GM23248 (cell line): Measurements from ENCODE around the gene WHRN. TPM values are rescaled to one million over a fixed set of nuclear protein-coding genes. Genes with fewer than 3 reads are reported as not detected.

Experiments
- DNase-seq: peaks from one replicate; pipeline ENCODE4 v3.0.0-alpha.2; 2015
- H2AFZ ChIP-seq: fragments of 200-600 bp; sonication (generic); 2 replicates; pipeline ENCODE4 v1.6.1; 2016; ENCODE audit warnings: antibody characterized with exemption
- H3F3A ChIP-seq: fragments of 200-600 bp; sonication (generic); 2 replicates; pipeline ENCODE4 v1.6.1; 2016; ENCODE audit warnings: mild to moderate bottlenecking, antibody characterized with exemption, mixed run types; ENCODE audit not compliant: insufficient read depth
- H3K27ac ChIP-seq: fragments of 200-600 bp; sonication (generic); 2 replicates; pipeline ENCODE4 v1.5.1; 2016; ENCODE audit warnings: mild to moderate bottlenecking
- H3K27me3 ChIP-seq: fragments of 200-600 bp; sonication (generic); replicated peaks from 2 replicates; pipeline ENCODE4 v1.6.1; 2016; ENCODE audit warnings: mild to moderate bottlenecking; ENCODE audit not compliant: insufficient read depth
- H3K36me3 ChIP-seq: fragments of 200-600 bp; sonication (generic); 2 replicates; pipeline ENCODE4 v1.6.1; 2016; ENCODE audit warnings: low read depth, mild to moderate bottlenecking
- H3K4me1 ChIP-seq: fragments of 200-600 bp; sonication (generic); 2 replicates; pipeline ENCODE4 v1.6.1; 2016; ENCODE audit warnings: mild to moderate bottlenecking; ENCODE audit not compliant: insufficient read depth
- H3K4me2 ChIP-seq: fragments of 200-600 bp; sonication (generic); one replicate; pipeline ENCODE4 v1.6.1; 2016; ENCODE audit warnings: mild to moderate bottlenecking; ENCODE audit not compliant: unreplicated experiment
- H3K4me3 ChIP-seq: fragments of 200-600 bp; sonication (generic); 2 replicates; pipeline ENCODE4 v1.5.1; 2016; ENCODE audit warnings: mild to moderate bottlenecking
- H3K79me2 ChIP-seq: fragments of 200-600 bp; sonication (generic); 2 replicates; pipeline ENCODE4 v1.6.1; 2016; ENCODE audit warnings: mild to moderate bottlenecking; ENCODE audit not compliant: insufficient read depth
- H3K9ac ChIP-seq: fragments of 200-600 bp; sonication (generic); 2 replicates; pipeline ENCODE4 v1.6.1; 2016; ENCODE audit warnings: mild to moderate bottlenecking
- H3K9me2 ChIP-seq: fragments of 200-600 bp; sonication (generic); 2 replicates; pipeline ENCODE4 v1.6.1; 2016; ENCODE audit warnings: mixed run types, mild to moderate bottlenecking, moderate library complexity; ENCODE audit not compliant: insufficient read depth
- H3K9me3 ChIP-seq: fragments of 200-600 bp; sonication (generic); one replicate; pipeline ENCODE4 v1.6.1; 2017; ENCODE audit warnings: low read depth
- H4K20me1 ChIP-seq: fragments of 200-600 bp; sonication (generic); 2 replicates; pipeline ENCODE4 v1.6.0; 2016; ENCODE audit not compliant: insufficient read depth
- EZH2 ChIP-seq: fragments of 200-600 bp; sonication (generic); IDR thresholded peaks from 2 replicates; pipeline ENCODE4 v1.6.1; 2018; ENCODE audit warnings: antibody characterized with exemption, mild to moderate bottlenecking; ENCODE audit not compliant: insufficient read depth, poor library complexity, severe bottlenecking
- EZH2phosphoT487 ChIP-seq: fragments of 200-600 bp; sonication (generic); IDR thresholded peaks from 2 replicates; pipeline ENCODE4 v1.6.1; 2018; ENCODE audit warnings: antibody characterized with exemption, moderate library complexity, mild to moderate bottlenecking, low read depth; ENCODE audit not compliant: insufficient read depth
- WGBS, 2 experiments: methylation state at CpG; one replicate each; pipeline ENCODE4 v1.1.6; 2015 to 2017; ENCODE audit warnings: low lambda C conversion rate in 2 of 2, low coverage in 1 of 2; ENCODE audit errors: missing lambda C conversion rate in 2 of 2; 5-methylcytosine and 5-hydroxymethylcytosine counted together
- in situ Hi-C: fragments of 300-500 bp; cut with MboI; formaldehyde crosslinking; loops from 2 replicates; pipeline ENCODE4 v1.15.0; 2020
- polyA plus RNA-seq: library from polyadenylated mRNA; unstranded; fragments of >200 nt; fragmentation: Nextera tagmentation; extraction: Ambion mirVana; gene quantifications from 2 replicates; pipeline ENCODE4 v1.2.1, GENCODE V29; 2016
- total RNA-seq: library from RNA; depleted of rRNA; stranded (reverse); fragments of >200 nt; shearing (Covaris generic); gene quantifications from 2 replicates; pipeline ENCODE4 v1.2.3, GENCODE V29; 2014

WHRN gene
- total and polyA plus RNA-seq, 2 experiments from 2014 or later, result 0.76 to 1.5 TPM

- peaks cover 10% of the 10 kb centered on the region; the same call in 1 of the 2 replicates for H3K4me1 ChIP-seq
- H3K27ac ChIP-seq, result no peak overlapping the region
- TF ChIP-seq EZH2phosphoT487 (no peak), EZH2 (no peak)
- H3K4me2 ChIP-seq, result no peak overlapping the region
- H3K9me3 ChIP-seq, result no peaks in the 10 kb centered on the region
- no peak for DNase-seq
- in situ Hi-C loops, result no loop called here
- no peaks in the 10 kb centered on the region for H3K27me3 ChIP-seq
- H3K9ac ChIP-seq, result no peak overlapping the region
- 0 out of 2 replicates have a peak, but pooled peaks cover 4% of the 10 kb centered on the region for H3F3A ChIP-seq
- no peak overlapping the region for H2AFZ ChIP-seq
- no peak overlapping the region for H3K4me3 ChIP-seq
- WGBS, 2 experiments, result 52 to 54% methylated on average over 7 of the region's 7 CpGs
- H4K20me1 ChIP-seq, result no peaks in the 10 kb centered on the region
- H3K36me3 ChIP-seq, result no peaks in the 10 kb centered on the region
- no peaks in the 10 kb centered on the region for H3K9me2 ChIP-seq
- no peaks in the 10 kb centered on the region for H3K79me2 ChIP-seq
Measured at GRCh38 chr9:114394523-114395333, 110.5 kb downstream of the WHRN start.

GRCh38 chr9:114392749-114393112 lies 112.5 kb downstream of the WHRN start:
- Histone ChIP-seq H3K79me2 (no peaks in the 10 kb centered on the region), H4K20me1 (no peaks in the 10 kb centered on the region), H3K9me3 (no peaks in the 10 kb centered on the region), H3K27ac (no peak overlapping the region), H3F3A (0 out of 2 replicates have a peak, but pooled peaks cover 4% of the 10 kb centered on the region), H3K9me2 (no peaks in the 10 kb centered on the region), H2AFZ (no peak overlapping the region), H3K36me3 (no peaks in the 10 kb centered on the region), H3K4me1 (peaks cover 10% of the 10 kb centered on the region; the same call in 1 of the 2 replicates), H3K9ac (no peak overlapping the region), H3K4me3 (no peak overlapping the region), H3K4me2 (no peak overlapping the region), H3K27me3 (no peaks in the 10 kb centered on the region)
- no peak for TF ChIP-seq EZH2
- WGBS, 2 experiments, result 45 to 48% methylated on average over 3 of the region's 3 CpGs
- DNase-seq, result no peak
- in situ Hi-C loops, result no loop called here

GRCh38 chr9:114390952-114391351 lies 114.3 kb downstream of the WHRN start:
- Histone ChIP-seq H3K79me2 (peaks cover 14% of the 10 kb centered on the region), H3K4me2 (no peak overlapping the region), H3K27ac (no peak overlapping the region), H4K20me1 (no peaks in the 10 kb centered on the region), H3F3A (no peaks in the 10 kb centered on the region), H3K9me3 (no peaks in the 10 kb centered on the region), H3K4me1 (peaks cover 3% of the 10 kb centered on the region; the same call in 1 of the 2 replicates), H3K4me3 (no peak overlapping the region), H3K9me2 (no peaks in the 10 kb centered on the region), H2AFZ (no peak overlapping the region), H3K9ac (no peak overlapping the region), H3K27me3 (no peaks in the 10 kb centered on the region), H3K36me3 (no peaks in the 10 kb centered on the region)
- 67 to 80% methylated on average over 2 of the region's 2 CpGs for WGBS, 2 experiments
- TF ChIP-seq EZH2phosphoT487, result no peak
- no peak for TF ChIP-seq EZH2
- in situ Hi-C loops, result no loop called here
- DNase-seq, result peak; percentile 25

- Histone ChIP-seq H3K27me3 (no peaks in the 10 kb centered on the region), H3K4me1 (peaks cover 13% of the 10 kb centered on the region), H3K27ac (no peak overlapping the region), H3K9me3 (no peaks in the 10 kb centered on the region), H3K79me2 (peaks cover 23% of the 10 kb centered on the region), H3K9ac (no peak overlapping the region), H3K9me2 (no peaks in the 10 kb centered on the region), H4K20me1 (no peaks in the 10 kb centered on the region), H3F3A (peaks cover 5% of the 10 kb centered on the region; the same call in 1 of the 2 replicates), H3K4me3 (no peak overlapping the region), H3K36me3 (no peaks in the 10 kb centered on the region), H3K4me2 (no peak overlapping the region), H2AFZ (no peak overlapping the region)
- no peak for DNase-seq
- in situ Hi-C loops, result no loop called here
- WGBS, 2 experiments, result 72 to 86% methylated on average over 7 of the region's 7 CpGs
- TF ChIP-seq EZH2phosphoT487 (no peak), EZH2 (no peak)
Measured at GRCh38 chr9:114389612-114390368, 115.5 kb downstream of the WHRN start.
